CD14-positive monocyte (primary cell): ENCODE results near the gene LCLAT1. TPM values are rescaled to one million over a fixed set of nuclear protein-coding genes. Genes with fewer than 3 reads are reported as not detected.

Experiments
- DNase-seq, 3 donors: peaks; one replicate each; pipeline ENCODE4 v3.0.0-alpha.2; 2011 to 2022
- H2AFZ ChIP-seq: 2 replicates; pipeline ENCODE4 v1.6.0; 2012; ENCODE audit warnings: mild to moderate bottlenecking, low read depth, low read length, inconsistent platforms; ENCODE audit not compliant: insufficient read depth, poor library complexity, severe bottlenecking
- H3K27ac ChIP-seq, 2 donors: 1 replicate in 1 of 2; 2 replicates in 1 of 2; pipeline ENCODE4 v1.5.1; 2012 to 2013; ENCODE audit warnings: low read length in 2 of 2, control low read depth in 1 of 2, inconsistent platforms in 1 of 2, low read depth in 1 of 2, mild to moderate bottlenecking in 1 of 2
- H3K27me3 ChIP-seq, 2 donors: one replicate each; pipeline versions ENCODE4 v1.6.0 to v1.6.1; 2011 to 2013; ENCODE audit warnings: low read length in 2 of 2; ENCODE audit not compliant: control insufficient read depth in 2 of 2, insufficient read depth in 2 of 2
- H3K36me3 ChIP-seq, 2 donors: replicated peaks in 1 of 2; 1 replicate in 1 of 2; 2 replicates in 1 of 2; pipeline versions ENCODE4 v1.5.1 to v1.6.1; 2012 to 2013; ENCODE audit warnings: low read length in 2 of 2, control low read depth in 1 of 2, inconsistent platforms in 1 of 2, mild to moderate bottlenecking in 1 of 2; ENCODE audit not compliant: insufficient read depth in 2 of 2, control insufficient read depth in 1 of 2
- H3K4me1 ChIP-seq, 2 donors: 1 replicate in 1 of 2; 2 replicates in 1 of 2; pipeline versions ENCODE4 v1.5.1 to v1.6.1; 2012 to 2013; ENCODE audit warnings: low read length in 2 of 2, control low read depth in 1 of 2, inconsistent platforms in 1 of 2, mild to moderate bottlenecking in 1 of 2, moderate library complexity in 1 of 2; ENCODE audit not compliant: insufficient read depth in 2 of 2, control insufficient read depth in 1 of 2
- H3K4me2 ChIP-seq: replicated peaks from 2 replicates; pipeline ENCODE3; 2012; ENCODE audit warnings: low read length, moderate library complexity, mild to moderate bottlenecking; ENCODE audit not compliant: poor library complexity, severe bottlenecking; ENCODE audit errors: extremely low read depth
- H3K4me3 ChIP-seq, 3 experiments: fragments of 200-600 bp in 1 of 3; sonication (generic) in 1 of 3; replicated peaks in 1 of 3; 1 replicate in 2 of 3; 2 replicates in 1 of 3; pipeline ENCODE4 v1.5.1; 2011 to 2013; ENCODE audit warnings: low read length in 3 of 3, mild to moderate bottlenecking in 3 of 3, control low read depth in 2 of 3, low read depth in 2 of 3, inconsistent platforms in 1 of 3, moderate library complexity in 1 of 3
- H3K79me2 ChIP-seq: 2 replicates; pipeline ENCODE4 v1.6.0; 2012; ENCODE audit warnings: mild to moderate bottlenecking, control low read depth, inconsistent platforms, low read length, moderate library complexity; ENCODE audit not compliant: insufficient read depth
- H3K9ac ChIP-seq: 2 replicates; pipeline ENCODE4 v1.6.0; 2017; ENCODE audit warnings: low read length, mild to moderate bottlenecking; ENCODE audit not compliant: insufficient read depth, poor library complexity, severe bottlenecking
- H3K9me3 ChIP-seq, 2 donors: replicated peaks in 1 of 2; 1 replicate in 1 of 2; 2 replicates in 1 of 2; pipeline versions ENCODE4 v1.5.1 to v1.6.1; 2012 to 2013; ENCODE audit warnings: low read length in 2 of 2, control low read depth in 1 of 2; ENCODE audit not compliant: control insufficient read depth in 1 of 2, insufficient read depth in 1 of 2
- H4K20me1 ChIP-seq: 2 replicates; pipeline ENCODE4 v1.6.0; 2012; ENCODE audit warnings: mild to moderate bottlenecking, low read length, control low read depth, moderate library complexity; ENCODE audit not compliant: insufficient read depth
- H3K27ac Mint-ChIP-seq, 7 donors: one replicate each; pipeline ENCODE4 v1.8.0; 2020; ENCODE audit warnings: mild to moderate bottlenecking in 7 of 7, mixed read lengths in 7 of 7, moderate library complexity in 6 of 7, inconsistent platforms in 2 of 7
- H3K27me3 Mint-ChIP-seq, 3 donors: one replicate each; pipeline ENCODE4 v1.8.0; 2021 to 2022; ENCODE audit warnings: low read depth in 3 of 3, mild to moderate bottlenecking in 3 of 3, mixed read lengths in 3 of 3, moderate library complexity in 3 of 3, inconsistent platforms in 1 of 3
- H3K36me3 Mint-ChIP-seq, 2 donors: one replicate each; pipeline ENCODE4 v1.8.0; 2020; ENCODE audit warnings: mixed read lengths in 2 of 2, inconsistent platforms in 1 of 2, mild to moderate bottlenecking in 1 of 2
- H3K4me1 Mint-ChIP-seq: one replicate; pipeline ENCODE4 v1.8.0; 2020; ENCODE audit warnings: mild to moderate bottlenecking, mixed read lengths
- H3K4me3 Mint-ChIP-seq, 2 donors: one replicate each; pipeline ENCODE4 v1.8.0; 2020; ENCODE audit warnings: mild to moderate bottlenecking in 2 of 2, mixed read lengths in 2 of 2, moderate library complexity in 1 of 2
- H3K9me3 Mint-ChIP-seq, 7 donors: one replicate each; pipeline ENCODE4 v1.8.0; 2020 to 2022; ENCODE audit warnings: mixed read lengths in 7 of 7, mild to moderate bottlenecking in 6 of 7, moderate library complexity in 6 of 7, inconsistent platforms in 2 of 7
- CTCF ChIP-seq: fragments of 200-600 bp; IDR thresholded peaks from one replicate; pipeline ENCODE4 v1.8.0; 2022; ENCODE audit warnings: antibody characterized with exemption, mild to moderate bottlenecking
- WGBS: methylation state at CpG from one replicate; pipeline ENCODE4 v1.1.5; 2013; ENCODE audit warnings: missing lambda C conversion rate; ENCODE audit not compliant: insufficient coverage; 5-methylcytosine and 5-hydroxymethylcytosine counted together
- intact Hi-C, 2 donors: fragments of 100-400 bp; cut with micrococcal nuclease; formaldehyde crosslinking; loops; one replicate each; pipeline versions ENCODE4 v1.15.0 to v1.15.1; 2023
- polyA plus RNA-seq, 3 donors: library from polyadenylated mRNA; depleted of rRNA in 1 of 3; unstranded in 2 of 3; stranded (reverse) in 1 of 3; fragments of 300-500 nt in 2 of 3; fragments of >200 nt in 1 of 3; fragmentation: Illumina TruSeq in 2 of 3; gene quantifications; 1 replicate in 2 of 3; 2 replicates in 1 of 3; pipeline ENCODE4 v1.2.3, GENCODE V29; 2012 to 2021

The LCLAT1 gene
- polyA plus RNA-seq, 3 donors = 1.2 to 5.7 (median 1.3) TPM

GRCh38 chr2:30470426-30470825 is 23.4 kb downstream of the LCLAT1 start:
- peak overlapping the region in 1 of 2 donors; percentile 15 for H3K27ac ChIP-seq
- H3K9me3 ChIP-seq = no peaks in the 10 kb centered on the region
- no peaks in the 10 kb centered on the region for H3K36me3 Mint-ChIP-seq
- H3K36me3 ChIP-seq = no peaks in the 10 kb centered on the region
- H3K4me1 Mint-ChIP-seq = peaks cover 17% of the 10 kb centered on the region
- intact Hi-C loops = no loop called here
- TF ChIP-seq CTCF = no peak
- H3K4me3 Mint-ChIP-seq = no peak overlapping the region
- no peak overlapping the region for H2AFZ ChIP-seq
- H3K79me2 ChIP-seq = peaks cover 28% of the 10 kb centered on the region
- no peak overlapping the region for H3K9ac ChIP-seq
- no peak for DNase-seq
- H4K20me1 ChIP-seq = no peaks in the 10 kb centered on the region
- WGBS = no CpG with 5 or more reads among the region's 1 CpG
- H3K4me1 ChIP-seq = peaks cover 4 to 13% of the 10 kb centered on the region in 2 donors
- H3K27me3 ChIP-seq = no peaks in the 10 kb centered on the region
- peak overlapping the region in 1 of 7 donors; percentile 30 for H3K27ac Mint-ChIP-seq
- H3K27me3 Mint-ChIP-seq = no peaks in the 10 kb centered on the region
- peaks cover 0 to 9% (median 4%) of the 10 kb centered on the region in 7 donors for H3K9me3 Mint-ChIP-seq
- H3K4me2 ChIP-seq = no peak overlapping the region
- no peak overlapping the region for H3K4me3 ChIP-seq

GRCh38 chr2:30472326-30472725 is 25.3 kb downstream of the LCLAT1 start:
- Histone ChIP-seq H3K4me3 (peak overlapping the region in 1 of 3 experiments; percentile 2), H3K9ac (no peak overlapping the region), H3K79me2 (peaks cover 28% of the 10 kb centered on the region), H3K4me1 (peaks cover 4 to 13% of the 10 kb centered on the region in 2 donors), H4K20me1 (no peaks in the 10 kb centered on the region), H3K27ac (peak overlapping the region in 1 of 2 donors; percentile 60), H3K27me3 (no peaks in the 10 kb centered on the region), H3K9me3 (no peaks in the 10 kb centered on the region), H3K4me2 (peak overlapping the region; percentile 1), H2AFZ (no peak overlapping the region), H3K36me3 (no peaks in the 10 kb centered on the region)
- H3K27ac Mint-ChIP-seq = peak overlapping the region in 3 of 7 donors; percentile 25 to 65 (median 55)
- H3K4me1 Mint-ChIP-seq = peaks cover 17% of the 10 kb centered on the region
- peak; percentile 5 to 14 (median 10) for DNase-seq
- H3K36me3 Mint-ChIP-seq = no peaks in the 10 kb centered on the region
- no peak for TF ChIP-seq CTCF
- H3K9me3 Mint-ChIP-seq = peaks cover 0 to 7% (median 2%) of the 10 kb centered on the region in 7 donors
- peak overlapping the region in 1 of 2 donors; percentile 70 for H3K4me3 Mint-ChIP-seq
- no peaks in the 10 kb centered on the region for H3K27me3 Mint-ChIP-seq
- intact Hi-C loops = no loop called here
